H9 (cell line): ENCODE measurements around the gene ZNF280C. TPM values are rescaled to one million over a fixed set of nuclear protein-coding genes. Genes with fewer than 3 reads are reported as not detected.

ENCODE experiments used
- DNase-seq: peaks from one replicate; pipeline ENCODE4 v3.0.0-alpha.2; 2017
- H2AFZ ChIP-seq: one replicate; pipeline ENCODE4 v1.6.1; 2013; ENCODE audit warnings: mild to moderate bottlenecking, low read length, control low read depth, moderate library complexity
- H2AK5ac ChIP-seq: 2 replicates; pipeline ENCODE4 v1.6.1; 2013; ENCODE audit warnings: low read length, control low read depth, mixed read lengths; ENCODE audit not compliant: insufficient read length
- H2BK120ac ChIP-seq: one replicate; pipeline ENCODE4 v1.6.1; 2013; ENCODE audit warnings: low read depth, mild to moderate bottlenecking, low read length, control low read depth, inconsistent platforms; ENCODE audit not compliant: poor library complexity, severe bottlenecking
- H2BK12ac ChIP-seq: 2 replicates; pipeline ENCODE4 v1.6.1; 2013; ENCODE audit warnings: low read length, control low read depth, mixed read lengths, low read depth; ENCODE audit not compliant: insufficient read length
- H2BK15ac ChIP-seq: 2 replicates; pipeline ENCODE4 v1.6.1; 2013; ENCODE audit warnings: low read depth, low read length, control low read depth
- H2BK20ac ChIP-seq: one replicate; pipeline ENCODE4 v1.6.1; 2013; ENCODE audit warnings: low read depth, mild to moderate bottlenecking, low read length, control low read depth, inconsistent platforms; ENCODE audit not compliant: poor library complexity, severe bottlenecking
- H2BK5ac ChIP-seq: 2 replicates; pipeline ENCODE4 v1.6.1; 2013; ENCODE audit warnings: low read length, control low read depth, mixed read lengths; ENCODE audit not compliant: insufficient read length
- H3K14ac ChIP-seq: 2 replicates; pipeline ENCODE4 v1.6.1; 2013; ENCODE audit warnings: low read length, control low read depth; ENCODE audit not compliant: insufficient read depth
- H3K18ac ChIP-seq: 2 replicates; pipeline ENCODE4 v1.6.1; 2013; ENCODE audit warnings: low read depth, mild to moderate bottlenecking, mixed read lengths, low read length, control low read depth; ENCODE audit not compliant: insufficient read length
- H3K23ac ChIP-seq: 2 replicates; pipeline ENCODE4 v1.6.1; 2013; ENCODE audit warnings: low read length, control low read depth, mixed read lengths, low read depth; ENCODE audit not compliant: insufficient read length
- H3K23me2 ChIP-seq: 2 replicates; pipeline ENCODE4 v1.6.1; 2013; ENCODE audit warnings: low read depth, mild to moderate bottlenecking, mixed read lengths, low read length, control low read depth; ENCODE audit not compliant: insufficient read length, poor library complexity, severe bottlenecking
- H3K27ac ChIP-seq: 2 replicates; pipeline ENCODE4 v1.5.1; 2013; ENCODE audit warnings: low read length, control low read depth, mixed read lengths, low read depth; ENCODE audit not compliant: insufficient read length
- H3K27me3 ChIP-seq: 2 replicates; pipeline ENCODE4 v1.6.1; 2013; ENCODE audit warnings: low read length, control low read depth, inconsistent platforms; ENCODE audit not compliant: insufficient read depth
- H3K4ac ChIP-seq: 2 replicates; pipeline ENCODE4 v1.6.1; 2013; ENCODE audit warnings: low read depth, mild to moderate bottlenecking, control low read depth, inconsistent platforms, low read length, moderate library complexity
- H3K4me1 ChIP-seq: 2 replicates; pipeline ENCODE4 v1.6.1; 2013; ENCODE audit warnings: low read length, control low read depth, inconsistent platforms; ENCODE audit not compliant: insufficient read depth
- H3K4me2 ChIP-seq: 2 replicates; pipeline ENCODE4 v1.6.1; 2013; ENCODE audit warnings: low read length, control low read depth, mixed read lengths; ENCODE audit not compliant: insufficient read length, insufficient read depth
- H3K56ac ChIP-seq: 2 replicates; pipeline ENCODE4 v1.6.1; 2013; ENCODE audit warnings: low read depth, mild to moderate bottlenecking, mixed read lengths, low read length, control low read depth; ENCODE audit not compliant: insufficient read length
- H3K79me1 ChIP-seq: 2 replicates; pipeline ENCODE4 v1.6.1; 2013; ENCODE audit warnings: low read depth, mild to moderate bottlenecking, moderate library complexity, low read length, control low read depth, inconsistent platforms; ENCODE audit not compliant: insufficient read depth, poor library complexity, severe bottlenecking
- H3K79me2 ChIP-seq: 2 replicates; pipeline ENCODE4 v1.6.1; 2013; ENCODE audit warnings: low read length, control low read depth, inconsistent platforms; ENCODE audit not compliant: insufficient read depth
- H3K9ac ChIP-seq: 2 replicates; pipeline ENCODE4 v1.6.1; 2013; ENCODE audit warnings: low read length, control low read depth, mixed read lengths; ENCODE audit not compliant: insufficient read length; ENCODE audit errors: extremely low read depth
- H3K9me3 ChIP-seq: one replicate; pipeline ENCODE4 v1.6.1; 2013; ENCODE audit warnings: low read depth, low read length, inconsistent platforms; ENCODE audit not compliant: control insufficient read depth
- H3T11ph ChIP-seq: one replicate; pipeline ENCODE4 v1.6.1; 2013; ENCODE audit warnings: mild to moderate bottlenecking, low read length, control low read depth, inconsistent platforms
- H4K20me1 ChIP-seq: one replicate; pipeline ENCODE4 v1.6.1; 2013; ENCODE audit not compliant: control insufficient read depth, insufficient read length, insufficient read depth
- H4K5ac ChIP-seq: 2 replicates; pipeline ENCODE4 v1.6.1; 2013; ENCODE audit warnings: low read depth, mild to moderate bottlenecking, mixed read lengths, low read length, control low read depth; ENCODE audit not compliant: insufficient read length
- H4K8ac ChIP-seq: replicated peaks from 2 replicates; pipeline ENCODE4 v1.6.1; 2013; ENCODE audit warnings: low read length, control low read depth, mixed read lengths, low read depth; ENCODE audit not compliant: insufficient read length
- H4K91ac ChIP-seq: 2 replicates; pipeline ENCODE4 v1.6.1; 2013; ENCODE audit warnings: low read depth, mild to moderate bottlenecking, moderate library complexity, mixed read lengths, low read length, control low read depth; ENCODE audit not compliant: insufficient read length
- H3K27ac Mint-ChIP-seq, 3 experiments: 2 replicates in 2 of 3; 3 replicates in 1 of 3; pipeline ENCODE4 v1.8.0; 2020 to 2021; ENCODE audit warnings: mixed read lengths in 3 of 3, mild to moderate bottlenecking in 1 of 3, moderate library complexity in 1 of 3
- H3K27me3 Mint-ChIP-seq: 2 replicates; pipeline ENCODE4 v1.8.0; 2021; ENCODE audit warnings: low read depth, mild to moderate bottlenecking, moderate library complexity, mixed read lengths
- H3K36me3 Mint-ChIP-seq, 3 experiments: 2 replicates in 2 of 3; 3 replicates in 1 of 3; pipeline ENCODE4 v1.8.0; 2020 to 2021; ENCODE audit warnings: low read depth in 3 of 3, mixed read lengths in 3 of 3; ENCODE audit not compliant: insufficient read depth in 1 of 3
- H3K4me1 Mint-ChIP-seq, 2 experiments: 2 replicates each; pipeline ENCODE4 v1.8.0; 2020; ENCODE audit warnings: mixed read lengths in 2 of 2
- H3K4me3 Mint-ChIP-seq, 2 experiments: 2 replicates in 1 of 2; 3 replicates in 1 of 2; pipeline ENCODE4 v1.8.0; 2020 to 2021; ENCODE audit warnings: mild to moderate bottlenecking in 2 of 2, mixed read lengths in 2 of 2, moderate library complexity in 1 of 2
- H3K9me3 Mint-ChIP-seq, 2 experiments: 2 replicates in 1 of 2; 3 replicates in 1 of 2; pipeline ENCODE4 v1.8.0; 2020; ENCODE audit warnings: mild to moderate bottlenecking in 2 of 2, mixed read lengths in 2 of 2, moderate library complexity in 1 of 2
- WGBS: extraction: QIAGEN DNeasy Blood & Tissue Kit; methylation state at CpG from one replicate; pipeline ENCODE4 v1.1.7; 2013; ENCODE audit warnings: missing lambda C conversion rate, low lambda C conversion rate, mixed read lengths; ENCODE audit not compliant: insufficient read length; ENCODE audit errors: extremely low coverage; 5-methylcytosine and 5-hydroxymethylcytosine counted together
- total RNA-seq: library from RNA; stranded (reverse); gene quantifications from 2 replicates; pipeline ENCODE4 v1.2.1, GENCODE V29; 2021
- TF ChIP-seq, protein P1 (sequence below): fragments of 200-600 bp; sonication (generic); conservative IDR thresholded peaks from 3 replicates; pipeline ENCODE4 v1.8.0; 2021; ENCODE audit warnings: antibody characterized with exemption, mild to moderate bottlenecking

Gene ZNF280C
- total RNA-seq, 1 experiment from 2014 or later: 6.6 TPM

DNA sequence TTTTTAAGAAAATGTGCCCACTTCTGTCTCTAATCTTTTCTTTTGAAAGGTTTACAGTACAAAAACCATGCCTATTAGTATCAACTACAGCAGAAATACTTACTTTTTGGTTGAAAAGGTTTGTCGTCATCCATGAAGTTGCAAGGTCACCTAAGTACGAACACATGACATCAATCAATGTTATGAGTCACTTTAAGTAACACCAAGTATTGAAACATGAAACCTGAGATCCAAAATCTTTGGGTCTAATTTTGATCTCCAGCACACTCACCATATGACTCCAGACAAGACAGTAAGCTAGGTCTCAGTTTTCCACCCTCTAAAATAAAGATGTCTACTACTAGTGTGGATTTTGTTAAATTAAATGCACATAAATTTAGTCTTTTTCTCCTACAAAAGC, 8.4 kb downstream of the ZNF280C start:
- Histone ChIP-seq H3K27me3 (no peaks in the 10 kb centered on the region), H3K4ac (no peak overlapping the region), H3K23ac (no peak overlapping the region), H4K91ac (no peak overlapping the region), H3K4me2 (no peak overlapping the region), H3K14ac (no peak overlapping the region), H3K4me1 (no peaks in the 10 kb centered on the region), H2BK20ac (no peak overlapping the region), H2BK15ac (no peak overlapping the region), H3K79me2 (peaks cover 3% of the 10 kb centered on the region; the same call in 1 of the 2 replicates), H3K27ac (no peak overlapping the region), H3K9me3 (peaks cover 14% of the 10 kb centered on the region), H3K18ac (no peak overlapping the region), H3K79me1 (no peaks in the 10 kb centered on the region), H4K20me1 (no peaks in the 10 kb centered on the region), H3K9ac (no peak overlapping the region), H3K23me2 (no peaks in the 10 kb centered on the region), H4K8ac (no peak overlapping the region), H3K56ac (no peak overlapping the region), H2BK12ac (no peak overlapping the region), H2AK5ac (no peak overlapping the region), H2BK120ac (no peak overlapping the region), H3T11ph (no peak overlapping the region), H4K5ac (no peak overlapping the region), H2AFZ (no peak overlapping the region), H2BK5ac (no peak overlapping the region)
- Mint-ChIP-seq H3K4me1 (peaks cover 0 to 9% of the 10 kb centered on the region in 2 experiments; a peak in 1 of 4 replicates), H3K4me3 (no peak overlapping the region), H3K36me3 (peaks cover 28 to 37% (median 34%) of the 10 kb centered on the region in 3 experiments; a peak in 6 of 7 replicates), H3K27me3 (no peaks in the 10 kb centered on the region), H3K9me3 (peaks cover 0 to 37% of the 10 kb centered on the region in 2 experiments; a peak in 3 of 5 replicates), H3K27ac (no peak overlapping the region)
- TF ChIP-seq, protein P1, sequence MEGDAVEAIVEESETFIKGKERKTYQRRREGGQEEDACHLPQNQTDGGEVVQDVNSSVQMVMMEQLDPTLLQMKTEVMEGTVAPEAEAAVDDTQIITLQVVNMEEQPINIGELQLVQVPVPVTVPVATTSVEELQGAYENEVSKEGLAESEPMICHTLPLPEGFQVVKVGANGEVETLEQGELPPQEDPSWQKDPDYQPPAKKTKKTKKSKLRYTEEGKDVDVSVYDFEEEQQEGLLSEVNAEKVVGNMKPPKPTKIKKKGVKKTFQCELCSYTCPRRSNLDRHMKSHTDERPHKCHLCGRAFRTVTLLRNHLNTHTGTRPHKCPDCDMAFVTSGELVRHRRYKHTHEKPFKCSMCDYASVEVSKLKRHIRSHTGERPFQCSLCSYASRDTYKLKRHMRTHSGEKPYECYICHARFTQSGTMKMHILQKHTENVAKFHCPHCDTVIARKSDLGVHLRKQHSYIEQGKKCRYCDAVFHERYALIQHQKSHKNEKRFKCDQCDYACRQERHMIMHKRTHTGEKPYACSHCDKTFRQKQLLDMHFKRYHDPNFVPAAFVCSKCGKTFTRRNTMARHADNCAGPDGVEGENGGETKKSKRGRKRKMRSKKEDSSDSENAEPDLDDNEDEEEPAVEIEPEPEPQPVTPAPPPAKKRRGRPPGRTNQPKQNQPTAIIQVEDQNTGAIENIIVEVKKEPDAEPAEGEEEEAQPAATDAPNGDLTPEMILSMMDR: no peak
- no CpG with 5 or more reads among the region's 2 CpGs for WGBS
- DNase-seq: no peak
